HG03280 (cell line): Measurements from ENCODE around the gene PRCD.
A peak's percentile ranks its signal among the peaks of the same experiment; 100 is the strongest.

Experiments used
- ATAC-seq: cut with Tn5 transposase; IDR thresholded peaks from one replicate; pipeline ENCODE4 v1.9.1; 2021; ENCODE audit warnings: mild to moderate bottlenecking, moderate library complexity; ENCODE audit not compliant: unreplicated experiment

Gene PRCD

DNA sequence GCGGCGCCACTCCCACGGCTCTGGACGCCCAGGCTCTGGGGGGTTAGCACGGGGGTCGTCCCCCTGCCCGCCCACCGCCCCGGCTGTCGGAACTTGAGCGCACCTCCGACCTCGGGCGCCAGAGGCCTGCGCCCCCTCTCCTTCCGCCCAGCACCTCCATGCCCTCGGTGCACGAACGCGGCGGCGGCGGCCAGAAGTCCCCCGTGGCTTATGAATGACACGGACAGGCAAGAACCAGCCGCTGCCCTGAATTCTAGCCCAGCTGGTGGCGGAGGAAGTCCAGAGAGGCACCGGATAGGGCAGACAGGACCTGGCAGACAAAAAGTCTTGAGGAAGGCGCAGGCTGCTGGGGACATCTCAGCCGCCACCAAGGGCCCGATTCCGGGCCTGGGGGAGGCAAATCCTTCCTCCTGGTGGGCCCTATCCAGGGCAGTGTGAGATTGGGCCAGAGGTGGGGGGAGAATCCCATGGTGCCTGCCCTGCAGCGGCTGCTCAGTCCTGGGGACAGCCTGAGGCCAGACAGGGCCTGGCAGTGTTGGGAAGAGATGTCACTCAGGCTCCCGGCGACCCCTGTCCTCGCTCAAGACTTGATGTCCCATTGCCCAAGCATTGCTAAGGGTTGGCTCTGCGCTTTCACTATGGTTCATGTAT lies 1.4 kb upstream of the PRCD start:
- no peak for ATAC-seq

DNA sequence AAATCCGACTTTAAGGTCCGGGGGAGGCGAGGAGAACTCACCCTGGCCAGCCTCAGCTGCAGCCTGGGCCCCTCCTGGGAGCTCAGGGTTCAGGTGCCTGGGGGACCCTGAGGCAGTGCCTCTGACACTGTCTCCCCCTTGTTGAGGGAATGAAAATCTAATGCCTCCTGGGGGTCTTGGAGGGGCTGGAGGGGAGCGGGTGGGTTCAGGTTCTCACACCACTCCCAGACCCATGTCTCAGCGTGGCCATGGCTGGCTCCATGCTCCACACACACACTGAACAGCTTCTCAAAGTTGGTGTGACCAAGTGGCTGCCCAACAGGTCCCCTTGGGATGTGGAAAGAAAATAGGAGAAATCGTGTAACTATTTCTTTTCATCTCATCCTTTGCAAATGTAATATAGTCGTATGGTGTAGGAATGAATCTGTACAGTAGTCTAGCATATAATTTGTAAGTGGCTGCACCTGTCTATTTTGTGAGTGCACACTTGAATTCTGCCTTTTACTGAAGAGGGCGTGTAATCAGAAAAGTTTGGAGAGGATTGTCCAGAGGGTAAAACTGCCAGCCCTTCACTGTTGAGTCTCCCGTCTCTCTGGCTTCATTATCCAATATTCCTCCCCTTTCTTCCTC lies 788 bp upstream of the PRCD start:
- no peak for ATAC-seq

GRCh38 chr17:76540381-76541300 lies 797 bp downstream of the PRCD start:
- no peak for ATAC-seq

GRCh38 chr17:76541739-76542454 lies 2.1 kb downstream of the PRCD start:
- ATAC-seq = no peak

- no peak for ATAC-seq
These were observed 2.7 kb downstream of the PRCD start for GRCh38 chr17:76542566-76542971.

- ATAC-seq = no peak
These were observed 3.1 kb downstream of the PRCD start for GRCh38 chr17:76542984-76543383.

DNA sequence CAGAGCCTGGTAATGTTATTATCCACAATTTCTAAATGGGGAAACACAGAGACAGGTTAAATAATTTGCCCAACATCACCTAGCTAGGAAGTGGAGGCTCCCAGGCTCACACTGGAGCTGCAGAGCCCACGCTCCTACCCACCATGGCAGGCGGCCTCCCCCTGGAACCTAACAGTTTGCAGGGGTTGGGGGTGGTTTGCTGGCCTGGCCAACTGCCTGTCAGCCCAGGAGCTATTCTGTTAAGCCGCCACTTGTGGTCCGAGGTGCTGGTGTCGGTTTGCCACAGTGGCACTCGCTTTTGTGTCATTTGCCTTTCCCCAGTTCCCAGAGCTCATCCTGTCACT lies 3.6 kb downstream of the PRCD start:
- no peak for ATAC-seq

GRCh38 chr17:76543826-76544545 lies 4.1 kb downstream of the PRCD start:
- ATAC-seq = no peak

DNA sequence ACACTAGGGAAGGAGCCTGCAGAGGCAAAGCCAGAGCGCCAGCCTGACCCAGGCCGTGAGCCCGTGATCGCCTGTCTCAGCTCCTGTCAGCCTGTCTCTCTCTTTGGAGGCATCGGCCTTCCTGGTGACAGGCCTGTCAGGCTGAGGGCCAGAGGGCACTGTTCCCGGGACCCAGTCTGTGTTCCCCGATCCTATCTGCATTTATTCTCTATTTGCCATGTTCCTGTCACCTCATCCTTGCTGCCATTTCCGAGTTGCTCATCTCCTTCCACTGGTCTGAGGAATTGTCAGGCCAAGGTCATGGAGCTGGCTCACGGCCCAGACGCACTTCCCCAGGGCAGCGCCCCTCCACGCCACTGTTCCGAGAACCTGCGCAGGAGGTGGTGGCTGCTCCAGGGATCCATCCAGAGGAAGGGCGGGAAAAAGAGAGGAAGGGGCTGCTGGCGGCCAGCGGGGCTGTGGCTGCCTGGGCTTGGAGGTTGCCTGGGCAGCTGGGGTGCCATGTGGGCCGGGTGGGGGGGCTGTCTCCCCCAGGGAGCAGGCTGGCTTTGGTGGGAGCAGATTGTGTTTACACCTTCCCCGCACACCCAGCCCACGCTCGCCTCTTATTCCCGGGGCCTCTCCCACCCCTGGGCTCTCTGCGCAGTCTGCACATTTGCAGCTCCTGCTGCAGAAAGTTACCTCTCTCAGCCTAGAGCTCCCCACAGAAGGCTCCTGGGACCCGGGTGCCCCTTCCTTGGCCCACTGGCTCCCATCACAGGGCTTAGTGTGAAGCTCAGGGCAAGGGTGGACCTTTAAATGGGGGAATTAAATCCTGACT lies 4.9 kb downstream of the PRCD start:
- no peak for ATAC-seq

- ATAC-seq = no peak
These were observed 6.2 kb downstream of the PRCD start for GRCh38 chr17:76545918-76546555.

DNA sequence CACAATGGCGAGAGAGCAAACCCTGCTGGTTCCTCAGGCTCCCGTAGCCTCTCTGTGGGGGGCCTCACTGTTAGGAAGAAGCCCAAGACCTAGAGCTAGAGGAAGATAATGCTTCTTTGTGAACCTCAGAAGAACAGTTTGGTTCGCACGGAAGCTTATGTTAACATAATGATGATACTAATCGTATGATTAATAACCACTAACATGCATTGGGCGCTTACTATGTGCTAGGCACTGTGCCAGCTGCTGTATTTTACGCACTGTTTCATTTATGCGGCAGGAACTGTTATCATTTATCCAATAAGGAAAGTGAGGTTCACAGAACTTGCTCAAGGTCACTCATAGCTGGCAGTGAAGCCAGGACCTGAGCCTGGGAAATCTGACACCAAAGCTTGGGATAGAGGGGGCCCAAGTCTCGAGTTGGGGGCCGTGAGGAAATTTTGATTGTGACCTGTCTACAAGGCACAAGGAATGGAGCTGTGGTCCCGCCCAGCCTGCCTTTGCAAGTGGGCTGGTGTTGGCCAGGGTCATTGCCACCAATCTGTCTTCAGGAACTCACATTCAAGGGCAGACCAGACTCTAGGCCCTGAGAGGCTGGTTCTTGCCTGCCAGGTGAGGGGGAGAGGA lies 6.8 kb downstream of the PRCD start:
- no peak for ATAC-seq

GRCh38 chr17:76547183-76547641 lies 7.4 kb downstream of the PRCD start:
- ATAC-seq = peak; percentile 54

- peak; percentile 11 for ATAC-seq
These were observed 7.9 kb downstream of the PRCD start for GRCh38 chr17:76547642-76548202.

DNA sequence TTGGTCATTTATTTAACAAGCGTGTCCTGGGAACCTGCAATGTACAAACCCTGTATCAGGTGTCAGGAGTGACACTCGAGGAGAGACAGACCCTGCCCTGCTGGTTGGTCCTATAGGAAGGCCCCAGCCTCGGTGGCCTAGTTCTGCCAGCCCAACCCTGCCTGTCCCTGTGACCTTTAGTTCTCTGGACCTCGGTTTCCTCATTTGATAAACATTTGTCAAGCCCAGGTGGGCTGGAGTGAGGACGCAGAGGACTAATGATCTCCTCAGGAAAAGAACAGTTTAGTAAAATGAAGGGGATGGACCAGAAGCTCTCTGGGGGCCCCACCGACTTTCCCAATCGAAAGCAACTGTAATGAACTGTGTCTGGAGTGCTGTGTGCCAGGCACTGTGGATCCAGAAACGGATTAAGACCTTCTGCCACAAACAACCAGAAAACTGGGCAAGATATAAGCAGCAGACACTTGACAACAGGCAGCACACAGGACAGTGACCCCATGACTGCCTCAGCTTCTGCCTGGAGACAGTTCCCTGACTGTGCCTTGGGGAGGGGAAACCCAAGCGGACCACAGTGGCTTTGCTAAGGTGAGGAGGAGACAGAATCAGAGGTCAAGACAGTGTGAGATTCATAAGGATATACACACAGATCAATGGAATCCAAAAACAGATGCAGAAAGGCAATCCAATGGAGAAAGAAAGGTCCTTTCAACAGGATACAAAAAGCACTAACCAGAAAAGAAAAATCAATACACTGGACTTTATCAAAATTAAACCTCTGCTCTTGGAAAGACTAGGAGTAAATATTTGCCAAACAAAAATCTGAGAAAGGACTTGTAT lies 8.8 kb downstream of the PRCD start:
- ATAC-seq = no peak

DNA sequence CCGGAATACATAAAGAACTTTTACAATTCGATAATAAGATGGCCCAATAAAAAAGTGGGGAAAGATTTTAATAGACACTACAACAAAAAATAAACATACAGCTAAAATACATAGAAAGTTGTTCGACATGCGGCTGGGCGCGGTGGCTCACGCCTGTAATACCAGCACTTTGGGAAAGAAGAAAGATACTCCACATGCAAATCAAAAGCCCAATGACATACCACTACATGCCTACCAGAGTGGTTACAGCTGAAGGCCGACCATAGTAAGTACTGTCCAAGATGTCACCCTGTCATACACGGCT lies 9.3 kb downstream of the PRCD start:
- ATAC-seq = no peak

GRCh38 chr17:76549539-76549938 lies 9.7 kb downstream of the PRCD start:
- no peak for ATAC-seq

GRCh38 chr17:76550712-76551615 lies 11.1 kb downstream of the PRCD start:
- no peak for ATAC-seq
